SH-SY5Y (cell line): ENCODE measurements around the gene SDK1.

Experiments used
- GATA2 ChIP-seq: IDR thresholded peaks from 2 replicates; pipeline ENCODE4 v1.6.1; 2011; ENCODE audit warnings: mild to moderate bottlenecking, low read depth, low read length
- GATA3 ChIP-seq: IDR thresholded peaks from 2 replicates; pipeline ENCODE4 v1.6.1; 2011; ENCODE audit warnings: low read depth, mild to moderate bottlenecking, low read length, moderate library complexity

DNA sequence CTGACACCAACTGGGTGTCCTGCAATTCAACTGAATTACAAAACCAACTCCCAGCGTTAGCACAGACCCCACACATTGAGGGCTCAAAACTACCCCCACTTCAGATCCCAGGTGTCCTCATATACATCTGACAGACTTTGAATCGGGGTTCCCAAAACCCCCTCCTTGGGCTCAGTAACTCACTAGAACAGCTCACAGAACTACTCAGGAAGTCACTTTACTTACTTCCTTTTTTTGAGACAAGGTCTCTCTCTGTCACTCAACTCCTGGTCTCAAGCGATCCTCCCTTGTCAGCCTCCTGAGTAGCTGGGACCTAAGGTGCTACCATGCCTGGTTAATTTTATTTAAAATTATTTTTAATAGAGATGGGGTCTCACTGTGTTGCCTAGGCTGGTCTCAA is 456.0 kb downstream of the SDK1 start:
- TF ChIP-seq GATA3 (no peak), GATA2 (no peak)
